Glutamatergic neuron (in vitro differentiated cells): Measurements from ENCODE around the gene CCDC17. TPM values are rescaled to one million over a fixed set of nuclear protein-coding genes. Genes with fewer than 3 reads are reported as not detected.

Experiments used
- DNase-seq: peaks from one replicate; pipeline ENCODE4 v3.0.0; 2022
- H3K27ac Mint-ChIP-seq: one replicate; pipeline ENCODE4 v1.8.0; 2020; ENCODE audit warnings: mild to moderate bottlenecking, mixed read lengths, inconsistent platforms; ENCODE audit not compliant: unreplicated experiment
- H3K27me3 Mint-ChIP-seq: one replicate; pipeline ENCODE4 v1.8.0; 2020; ENCODE audit warnings: mild to moderate bottlenecking, moderate library complexity, mixed read lengths, inconsistent platforms; ENCODE audit not compliant: unreplicated experiment
- H3K36me3 Mint-ChIP-seq: one replicate; pipeline ENCODE4 v1.8.0; 2020; ENCODE audit warnings: mild to moderate bottlenecking, mixed read lengths, inconsistent platforms; ENCODE audit not compliant: unreplicated experiment
- H3K4me1 Mint-ChIP-seq: one replicate; pipeline ENCODE4 v1.8.0; 2020; ENCODE audit warnings: mild to moderate bottlenecking, low read depth, mixed read lengths, inconsistent platforms; ENCODE audit not compliant: unreplicated experiment
- H3K4me3 Mint-ChIP-seq: one replicate; pipeline ENCODE4 v1.8.0; 2020; ENCODE audit warnings: mild to moderate bottlenecking, mixed read lengths, inconsistent platforms; ENCODE audit not compliant: unreplicated experiment
- H3K9me3 Mint-ChIP-seq: one replicate; pipeline ENCODE4 v1.8.0; 2020; ENCODE audit warnings: mild to moderate bottlenecking, moderate library complexity, mixed read lengths, inconsistent platforms; ENCODE audit not compliant: unreplicated experiment
- CTCF ChIP-seq: fragments of 200-600 bp; sonication (generic); IDR thresholded peaks from one replicate; pipeline ENCODE4 v1.5.0; 2021; ENCODE audit not compliant: partially characterized antibody, unreplicated experiment
- total RNA-seq: library from RNA; stranded (reverse); fragmentation: NEBNext Ultra II Directional; extraction: Animal tissue kit (Norgen Biotek cat#: 25700); gene quantifications from one replicate; pipeline ENCODE4 v1.2.1, GENCODE V29; 2021; ENCODE audit not compliant: unreplicated experiment

CCDC17 gene
- total RNA-seq, 1 donor from 2014 or later, result 3.8 TPM

- H3K27ac Mint-ChIP-seq, result no peak overlapping the region
- no peaks in the 10 kb centered on the region for H3K36me3 Mint-ChIP-seq
- peaks cover 3% of the 10 kb centered on the region for H3K4me1 Mint-ChIP-seq
- no peak overlapping the region for H3K4me3 Mint-ChIP-seq
- H3K27me3 Mint-ChIP-seq, result no peaks in the 10 kb centered on the region
- peaks cover 2% of the 10 kb centered on the region for H3K9me3 Mint-ChIP-seq
- TF ChIP-seq CTCF, result no peak
- DNase-seq, result no peak
These were observed 43.7 kb upstream of the CCDC17 start for GRCh38 chr1:45667321-45668111.

- peaks cover 3% of the 10 kb centered on the region for H3K4me1 Mint-ChIP-seq
- DNase-seq, result no peak
- TF ChIP-seq CTCF, result no peak
- H3K36me3 Mint-ChIP-seq, result no peaks in the 10 kb centered on the region
- H3K9me3 Mint-ChIP-seq, result peaks cover 2% of the 10 kb centered on the region
- H3K4me3 Mint-ChIP-seq, result no peak overlapping the region
- H3K27me3 Mint-ChIP-seq, result no peaks in the 10 kb centered on the region
- H3K27ac Mint-ChIP-seq, result no peak overlapping the region
These were observed 43.0 kb upstream of the CCDC17 start for GRCh38 chr1:45666836-45667235.

- Mint-ChIP-seq H3K27me3 (peaks cover 1% of the 10 kb centered on the region), H3K27ac (no peak overlapping the region), H3K4me1 (no peaks in the 10 kb centered on the region), H3K9me3 (peaks cover 2% of the 10 kb centered on the region), H3K4me3 (no peak overlapping the region), H3K36me3 (no peaks in the 10 kb centered on the region)
- no peak for DNase-seq
- no peak for TF ChIP-seq CTCF
These were observed 36.5 kb upstream of the CCDC17 start for GRCh38 chr1:45660336-45660735.

GRCh38 chr1:45659222-45659621 is 35.4 kb upstream of the CCDC17 start:
- TF ChIP-seq CTCF, result no peak
- DNase-seq, result no peak
- H3K4me3 Mint-ChIP-seq, result no peak overlapping the region
- H3K27me3 Mint-ChIP-seq, result peaks cover 1% of the 10 kb centered on the region
- peaks cover 2% of the 10 kb centered on the region for H3K9me3 Mint-ChIP-seq
- H3K36me3 Mint-ChIP-seq, result no peaks in the 10 kb centered on the region
- H3K27ac Mint-ChIP-seq, result no peak overlapping the region
- H3K4me1 Mint-ChIP-seq, result no peaks in the 10 kb centered on the region

GRCh38 chr1:45658171-45658570 is 34.3 kb upstream of the CCDC17 start:
- no peak overlapping the region for H3K27ac Mint-ChIP-seq
- H3K4me3 Mint-ChIP-seq, result no peak overlapping the region
- no peaks in the 10 kb centered on the region for H3K36me3 Mint-ChIP-seq
- no peak for DNase-seq
- TF ChIP-seq CTCF, result no peak
- peaks cover 1% of the 10 kb centered on the region for H3K27me3 Mint-ChIP-seq
- H3K4me1 Mint-ChIP-seq, result no peaks in the 10 kb centered on the region
- H3K9me3 Mint-ChIP-seq, result peaks cover 2% of the 10 kb centered on the region
